ENCODE data around the gene INPP5E. TPM values are rescaled to one million over a fixed set of nuclear protein-coding genes. Genes with fewer than 3 reads are reported as not detected.
"Not testable (repeated sequence)": the region's sequence is repeated elsewhere in the genome, so short reads cannot be mapped to it uniquely, and the experiment has no call there.

Gene INPP5E
- total RNA-seq, 3 donors from 2014 or later, result 9.5 to 14.4 (median 9.6) TPM

- H3K36me3 ChIP-seq (ENCODE audit: low read depth), result peaks cover 7% of the 10 kb centered on the region
- TF ChIP-seq CTCF (IDR thresholded peaks at IDR 0.05), result no peak
- peaks cover 16% of the 10 kb centered on the region for H3K4me1 ChIP-seq (ENCODE audit: low read depth)
- intact Hi-C loops (cut with DNase I, micrococcal nuclease), result no loop called here
- H3K9me3 ChIP-seq, result no peaks in the 10 kb centered on the region
- H3K4me3 ChIP-seq, result no peak overlapping the region
- ATAC-seq (no peak), DNase-seq (no peak)
Observed at GRCh38 chr9:136411378-136411777, 28.3 kb downstream of the INPP5E start.

GRCh38 chr9:136410500-136411287, 29.0 kb downstream of the INPP5E start, which contains the start of the genes ENTR1 and PMPCA:
Gene ENTR1, minus strand, starts transcription at chr9:136410614. Its CDS starts 217 bp downstream, at chr9:136410397.
Gene PMPCA, plus strand, starts transcription at chr9:136410658. Its CDS starts 11 bp downstream, at chr9:136410669.
- DNase-seq, result peak; percentile 96 to 97 (median 96)

GRCh38 chr9:136409557-136410455, 29.8 kb downstream of the INPP5E start:
- H3K4me3 ChIP-seq, result peak overlapping the region; percentile 96
- ATAC-seq, result peak; percentile 58
- H3K4me1 ChIP-seq (ENCODE audit: low read depth), result peaks cover 16% of the 10 kb centered on the region
- peaks cover 7% of the 10 kb centered on the region for H3K36me3 ChIP-seq (ENCODE audit: low read depth)
- intact Hi-C loops (cut with DNase I, micrococcal nuclease), result no loop called here
- peak in 2 of 3 donors; percentile 45 to 63 for DNase-seq
- no peak for TF ChIP-seq CTCF (IDR thresholded peaks at IDR 0.05)
- H3K9me3 ChIP-seq, result no peaks in the 10 kb centered on the region

More at GRCh38 chr9:136410500-136411287, 29.0 kb downstream of the INPP5E start, which contains the start of the genes ENTR1 and PMPCA:
- TF ChIP-seq CTCF (IDR thresholded peaks at IDR 0.05), result no peak
- peaks cover 16% of the 10 kb centered on the region for H3K4me1 ChIP-seq (ENCODE audit: low read depth)
- H3K36me3 ChIP-seq (ENCODE audit: low read depth), result peaks cover 7% of the 10 kb centered on the region
- peak; percentile 97 for ATAC-seq
- no peaks in the 10 kb centered on the region for H3K9me3 ChIP-seq
- intact Hi-C loops (cut with DNase I, micrococcal nuclease), result no loop called here
- peak within 1 kb of the TSS; percentile 96 for H3K4me3 ChIP-seq

- DNase-seq (no peak), ATAC-seq (no peak)
- intact Hi-C loops (cut with DNase I, micrococcal nuclease), result no loop called here
- peaks cover 22% of the 10 kb centered on the region for H3K4me1 ChIP-seq (ENCODE audit: low read depth)
- no peak overlapping the region for H3K4me3 ChIP-seq
- TF ChIP-seq CTCF (IDR thresholded peaks at IDR 0.05), result no peak
- H3K36me3 ChIP-seq (ENCODE audit: low read depth), result peaks cover 4% of the 10 kb centered on the region
- H3K9me3 ChIP-seq, result no peaks in the 10 kb centered on the region
Observed at GRCh38 chr9:136407911-136408310, 31.7 kb downstream of the INPP5E start.

- peaks cover 22% of the 10 kb centered on the region for H3K4me1 ChIP-seq (ENCODE audit: low read depth)
- H3K4me3 ChIP-seq; ATAC-seq; intact Hi-C loops (cut with DNase I, micrococcal nuclease); H3K9me3 ChIP-seq; DNase-seq; H3K36me3 ChIP-seq (ENCODE audit: low read depth): not testable (repeated sequence)
Observed at GRCh38 chr9:136407061-136407460, 32.6 kb downstream of the INPP5E start.

GRCh38 chr9:136405904-136406303, 33.7 kb downstream of the INPP5E start:
- H3K4me3 ChIP-seq; H3K9me3 ChIP-seq; intact Hi-C loops (cut with DNase I, micrococcal nuclease); DNase-seq; H3K36me3 ChIP-seq (ENCODE audit: low read depth); ATAC-seq: not testable (repeated sequence)
- H3K4me1 ChIP-seq (ENCODE audit: low read depth), result peaks cover 12% of the 10 kb centered on the region
